ENCODE measurements around the gene CNGA3.

CNGA3 gene

GRCh38 chr2:98377544-98377943 lies 31.3 kb downstream of the CNGA3 start:
- Histone ChIP-seq H3K9me3 (no peaks in the 10 kb centered on the region), H3K36me3 (no peaks in the 10 kb centered on the region), H3K4me1 (no peaks in the 10 kb centered on the region), H3K27me3 (no peaks in the 10 kb centered on the region), H3K4me3 (ENCODE audit: low read depth, low read length) (no peak overlapping the region)
- no peak for DNase-seq
- TF ChIP-seq CTCF (IDR thresholded peaks at IDR 0.05; ENCODE audit: low read depth, low read length): no peak

- H3K36me3 ChIP-seq: no peaks in the 10 kb centered on the region
- H3K27me3 ChIP-seq: no peaks in the 10 kb centered on the region
- no peak overlapping the region for H3K4me3 ChIP-seq (ENCODE audit: low read depth, low read length)
- DNase-seq: no peak
- no peaks in the 10 kb centered on the region for H3K9me3 ChIP-seq
- TF ChIP-seq CTCF (IDR thresholded peaks at IDR 0.05; ENCODE audit: low read depth, low read length): no peak
- no peaks in the 10 kb centered on the region for H3K4me1 ChIP-seq
These were observed 31.9 kb downstream of the CNGA3 start for GRCh38 chr2:98378196-98378595.

GRCh38 chr2:98378901-98379300 lies 32.6 kb downstream of the CNGA3 start:
- Histone ChIP-seq H3K9me3 (no peaks in the 10 kb centered on the region), H3K36me3 (no peaks in the 10 kb centered on the region), H3K4me1 (no peaks in the 10 kb centered on the region), H3K27me3 (no peaks in the 10 kb centered on the region), H3K4me3 (ENCODE audit: low read depth, low read length) (no peak overlapping the region)
- no peak for TF ChIP-seq CTCF (IDR thresholded peaks at IDR 0.05; ENCODE audit: low read depth, low read length)
- DNase-seq: no peak

- H3K4me1 ChIP-seq: no peaks in the 10 kb centered on the region
- H3K27me3 ChIP-seq: no peaks in the 10 kb centered on the region
- H3K4me3 ChIP-seq (ENCODE audit: low read depth, low read length): no peak overlapping the region
- no peak for TF ChIP-seq CTCF (IDR thresholded peaks at IDR 0.05; ENCODE audit: low read depth, low read length)
- H3K36me3 ChIP-seq: no peaks in the 10 kb centered on the region
- no peaks in the 10 kb centered on the region for H3K9me3 ChIP-seq
- DNase-seq: no peak
These were observed 33.3 kb downstream of the CNGA3 start for GRCh38 chr2:98379311-98380202.

GRCh38 chr2:98380203-98380535 lies 33.9 kb downstream of the CNGA3 start:
- Histone ChIP-seq H3K9me3 (no peaks in the 10 kb centered on the region), H3K27me3 (no peaks in the 10 kb centered on the region), H3K36me3 (no peaks in the 10 kb centered on the region), H3K4me1 (no peaks in the 10 kb centered on the region), H3K4me3 (ENCODE audit: low read depth, low read length) (no peak overlapping the region)
- DNase-seq: no peak
- no peak for TF ChIP-seq CTCF (IDR thresholded peaks at IDR 0.05; ENCODE audit: low read depth, low read length)

- H3K9me3 ChIP-seq: no peaks in the 10 kb centered on the region
- no peak overlapping the region for H3K4me3 ChIP-seq (ENCODE audit: low read depth, low read length)
- H3K27me3 ChIP-seq: no peaks in the 10 kb centered on the region
- no peaks in the 10 kb centered on the region for H3K36me3 ChIP-seq
- no peaks in the 10 kb centered on the region for H3K4me1 ChIP-seq
- TF ChIP-seq CTCF (IDR thresholded peaks at IDR 0.05; ENCODE audit: low read depth, low read length): no peak
- DNase-seq: no peak
These were observed 35.2 kb downstream of the CNGA3 start for GRCh38 chr2:98381494-98381893.
